ENCODE measurements around the gene OPTC.

The OPTC gene

DNA sequence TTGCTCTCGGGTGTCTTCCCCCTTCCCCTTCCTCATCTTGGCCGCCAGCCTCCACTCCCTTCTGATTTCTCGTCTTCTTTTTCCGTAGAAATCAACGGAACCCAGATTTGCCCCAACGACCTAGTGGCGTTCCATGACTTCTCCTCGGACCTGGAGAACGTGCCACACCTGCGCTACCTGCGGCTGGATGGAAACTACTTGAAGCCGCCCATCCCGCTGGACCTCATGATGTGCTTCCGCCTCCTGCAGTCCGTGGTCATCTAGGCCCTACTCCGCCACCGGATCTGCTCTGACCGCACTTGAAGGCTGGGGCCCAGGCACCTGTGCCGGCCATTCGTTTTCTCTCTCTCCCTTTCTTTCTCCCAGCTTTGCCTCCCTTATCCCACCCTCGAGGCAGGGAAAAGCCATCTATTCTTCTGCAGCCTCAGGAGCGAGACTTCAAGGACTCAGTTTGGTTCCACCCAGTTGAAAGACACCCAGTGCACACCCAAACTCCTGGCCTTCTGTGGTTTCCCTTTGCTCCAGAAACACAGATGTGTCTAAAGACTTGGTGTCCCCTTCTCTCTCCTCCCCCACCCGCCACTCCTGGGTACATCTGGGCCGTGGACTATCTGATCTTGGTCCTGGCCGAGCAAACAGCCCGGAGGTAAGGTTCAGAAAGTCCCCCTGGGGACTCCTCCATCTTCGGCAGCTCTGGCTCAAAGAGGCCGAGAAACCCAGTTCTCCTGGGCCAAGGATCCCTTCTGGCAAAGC lies 7.2 kb upstream of the OPTC start:
- no peaks in the 10 kb centered on the region for H3K36me3 ChIP-seq (ENCODE audit: insufficient read depth, low read length)
- no peak overlapping the region for H3K4me3 ChIP-seq (ENCODE audit: low read length)
- H3K4me1 ChIP-seq (ENCODE audit: insufficient read depth, low read length), result no peaks in the 10 kb centered on the region
- H3K27me3 ChIP-seq (ENCODE audit: insufficient read depth, low read length), result peaks cover 11% of the 10 kb centered on the region
- H3K9me3 ChIP-seq (ENCODE audit: low read length), result peaks cover 2% of the 10 kb centered on the region
- no peak overlapping the region for H2AFZ ChIP-seq (ENCODE audit: low read depth, low read length)

DNA sequence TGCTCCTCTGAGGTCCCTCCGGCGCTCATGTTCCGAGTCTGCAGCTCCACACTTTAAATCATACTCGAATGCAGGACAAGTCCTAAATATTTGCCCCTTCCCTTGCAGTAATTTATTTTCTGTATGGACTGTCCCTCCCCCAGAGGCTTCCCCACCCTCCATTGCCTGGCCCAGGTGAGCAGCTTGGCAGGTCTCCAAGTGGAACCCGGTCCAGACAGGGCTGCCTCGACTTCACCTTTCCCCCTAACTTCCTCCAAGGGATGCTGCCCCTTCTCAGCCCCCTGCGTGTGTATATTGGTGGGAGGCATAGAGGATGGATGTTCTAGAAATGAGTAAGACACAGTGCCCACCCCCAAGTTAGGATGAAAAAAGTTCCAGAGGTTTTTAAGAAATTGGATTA lies 5.4 kb upstream of the OPTC start:
- peaks cover 19% of the 10 kb centered on the region for H3K27me3 ChIP-seq (ENCODE audit: insufficient read depth, low read length)
- no peaks in the 10 kb centered on the region for H3K4me1 ChIP-seq (ENCODE audit: insufficient read depth, low read length)
- no peak overlapping the region for H3K4me3 ChIP-seq (ENCODE audit: low read length)
- H2AFZ ChIP-seq (ENCODE audit: low read depth, low read length), result no peak overlapping the region
- no peaks in the 10 kb centered on the region for H3K36me3 ChIP-seq (ENCODE audit: insufficient read depth, low read length)
- peaks cover 2% of the 10 kb centered on the region for H3K9me3 ChIP-seq (ENCODE audit: low read length)

DNA sequence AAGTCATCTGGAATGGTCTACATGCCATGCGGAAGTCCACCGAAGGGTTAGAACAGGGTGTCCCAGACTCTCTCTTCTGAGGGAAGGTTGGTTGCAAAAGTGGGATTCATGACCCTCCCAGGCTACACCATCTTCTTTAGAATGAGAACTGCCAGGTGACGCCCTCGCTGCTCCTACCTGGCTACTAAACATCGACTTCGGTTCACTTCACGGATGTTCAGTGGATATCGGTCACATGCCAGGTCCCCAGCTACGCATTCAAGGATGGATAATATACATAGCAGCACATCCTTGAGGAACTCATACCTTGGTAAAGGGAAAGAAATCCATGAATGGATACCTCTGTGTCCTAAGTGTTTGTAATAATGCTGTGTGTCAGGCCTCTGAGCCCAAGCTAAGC lies 3.3 kb upstream of the OPTC start:
- Histone ChIP-seq H3K4me3 (ENCODE audit: low read length) (no peak overlapping the region), H3K4me1 (ENCODE audit: insufficient read depth, low read length) (no peaks in the 10 kb centered on the region), H2AFZ (ENCODE audit: low read depth, low read length) (no peak overlapping the region), H3K36me3 (ENCODE audit: insufficient read depth, low read length) (no peaks in the 10 kb centered on the region), H3K27me3 (ENCODE audit: insufficient read depth, low read length) (peaks cover 21% of the 10 kb centered on the region), H3K9me3 (ENCODE audit: low read length) (peaks cover 2% of the 10 kb centered on the region)

DNA sequence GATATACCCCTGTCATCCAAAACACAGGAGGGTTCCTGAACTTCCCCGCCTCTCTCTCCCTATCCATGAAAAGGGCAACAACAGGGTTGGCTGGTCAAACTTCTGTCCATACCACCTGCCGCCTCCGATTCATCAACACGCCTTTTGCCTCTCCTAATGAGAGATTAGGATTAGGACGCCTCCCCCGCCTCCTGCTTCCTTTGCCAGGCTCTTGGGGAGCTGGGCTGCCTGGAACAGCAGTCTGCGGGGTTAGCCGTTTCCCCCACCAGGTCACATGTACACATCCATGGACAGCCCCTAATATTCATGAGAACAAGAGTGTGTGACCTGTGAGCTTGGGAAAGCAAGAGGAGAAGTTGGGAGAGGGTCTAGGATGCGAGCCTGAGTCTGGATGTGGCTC lies 2.3 kb upstream of the OPTC start:
- Histone ChIP-seq H3K27me3 (ENCODE audit: insufficient read depth, low read length) (peaks cover 21% of the 10 kb centered on the region), H3K36me3 (ENCODE audit: insufficient read depth, low read length) (no peaks in the 10 kb centered on the region), H2AFZ (ENCODE audit: low read depth, low read length) (no peak overlapping the region), H3K4me1 (ENCODE audit: insufficient read depth, low read length) (no peaks in the 10 kb centered on the region), H3K9me3 (ENCODE audit: low read length) (peaks cover 1% of the 10 kb centered on the region), H3K4me3 (ENCODE audit: low read length) (no peak overlapping the region)

DNA sequence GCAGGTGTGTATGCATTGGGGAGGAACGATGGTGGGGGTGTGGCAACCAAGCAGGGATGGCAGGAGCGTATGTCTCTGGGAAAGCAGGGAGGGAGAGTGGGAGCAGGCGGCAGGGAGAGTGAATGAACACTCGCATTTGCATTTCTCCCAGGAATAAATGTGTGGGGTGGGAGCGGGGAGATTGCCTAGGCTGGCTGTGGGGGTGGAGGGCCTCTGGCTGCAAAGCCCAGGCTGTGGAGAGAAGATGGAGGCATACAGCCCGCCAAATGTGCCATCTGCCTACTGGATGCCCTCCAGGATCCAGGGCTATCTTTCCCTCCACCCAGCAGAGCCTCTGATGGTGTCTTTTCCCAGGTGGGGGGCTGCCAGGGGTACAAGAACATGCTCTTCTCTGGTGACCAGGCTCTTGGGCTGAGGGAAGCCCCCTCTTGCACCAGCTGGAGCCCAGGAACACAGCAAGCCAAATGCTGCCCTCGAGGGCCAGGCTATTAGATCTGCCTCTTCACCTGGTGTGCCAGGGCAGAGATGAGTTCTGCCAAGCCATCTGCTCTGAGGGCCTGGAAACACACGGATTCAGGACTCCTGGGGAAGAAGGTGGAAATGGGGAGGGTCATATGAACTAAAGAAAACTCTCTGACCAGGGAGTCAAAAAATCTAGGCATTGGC lies 1.7 kb upstream of the OPTC start:
- Histone ChIP-seq H3K36me3 (ENCODE audit: insufficient read depth, low read length) (no peaks in the 10 kb centered on the region), H3K27me3 (ENCODE audit: insufficient read depth, low read length) (peaks cover 21% of the 10 kb centered on the region), H3K4me1 (ENCODE audit: insufficient read depth, low read length) (no peaks in the 10 kb centered on the region), H3K9me3 (ENCODE audit: low read length) (no peaks in the 10 kb centered on the region), H2AFZ (ENCODE audit: low read depth, low read length) (no peak overlapping the region), H3K4me3 (ENCODE audit: low read length) (no peak overlapping the region)

DNA sequence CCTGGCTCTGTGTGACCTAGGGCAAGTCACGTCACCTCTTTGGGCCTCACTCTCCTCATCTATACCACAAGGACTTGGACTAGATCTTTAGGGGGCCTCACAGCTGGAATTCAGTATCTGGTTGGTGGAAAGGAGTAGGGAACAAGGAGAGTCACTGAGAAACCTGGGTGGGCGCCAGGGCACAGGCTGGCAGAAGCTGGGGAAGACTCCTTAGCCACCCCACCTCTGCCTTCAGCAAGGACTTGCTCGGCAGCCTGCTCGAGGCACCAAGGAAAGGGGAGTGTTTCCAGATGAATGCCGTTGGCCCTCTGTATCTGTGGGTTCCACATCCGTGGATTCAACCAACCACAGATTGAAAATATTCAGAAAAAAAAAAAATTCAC lies 1.2 kb upstream of the OPTC start:
- H2AFZ ChIP-seq (ENCODE audit: low read depth, low read length), result no peak overlapping the region
- peaks cover 26% of the 10 kb centered on the region for H3K27me3 ChIP-seq (ENCODE audit: insufficient read depth, low read length)
- no peaks in the 10 kb centered on the region for H3K36me3 ChIP-seq (ENCODE audit: insufficient read depth, low read length)
- H3K4me3 ChIP-seq (ENCODE audit: low read length), result no peak overlapping the region
- H3K4me1 ChIP-seq (ENCODE audit: insufficient read depth, low read length), result no peaks in the 10 kb centered on the region
- H3K9me3 ChIP-seq (ENCODE audit: low read length), result no peaks in the 10 kb centered on the region

DNA sequence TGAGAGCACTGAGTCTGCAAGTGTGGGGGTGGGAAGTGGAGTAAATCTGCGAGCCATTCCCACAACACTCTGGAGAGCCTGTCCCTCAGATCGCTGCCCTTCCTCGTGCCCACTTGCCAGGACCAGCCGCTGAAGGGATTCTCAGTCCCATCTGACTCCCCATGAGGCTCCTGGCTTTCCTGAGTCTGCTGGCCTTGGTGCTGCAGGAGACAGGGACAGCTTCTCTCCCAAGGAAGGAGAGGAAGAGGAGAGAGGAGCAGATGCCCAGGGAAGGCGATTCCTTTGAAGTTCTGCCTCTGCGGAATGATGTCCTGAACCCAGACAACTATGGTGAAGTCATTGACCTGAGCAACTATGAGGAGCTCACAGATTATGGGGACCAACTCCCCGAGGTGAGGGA lies 1.9 kb downstream of the OPTC start:
- Histone ChIP-seq H3K27me3 (ENCODE audit: insufficient read depth, low read length) (peaks cover 23% of the 10 kb centered on the region), H2AFZ (ENCODE audit: low read depth, low read length) (no peak overlapping the region), H3K36me3 (ENCODE audit: insufficient read depth, low read length) (no peaks in the 10 kb centered on the region), H3K9me3 (ENCODE audit: low read length) (no peaks in the 10 kb centered on the region), H3K4me3 (ENCODE audit: low read length) (no peak overlapping the region), H3K4me1 (ENCODE audit: insufficient read depth, low read length) (no peaks in the 10 kb centered on the region)

DNA sequence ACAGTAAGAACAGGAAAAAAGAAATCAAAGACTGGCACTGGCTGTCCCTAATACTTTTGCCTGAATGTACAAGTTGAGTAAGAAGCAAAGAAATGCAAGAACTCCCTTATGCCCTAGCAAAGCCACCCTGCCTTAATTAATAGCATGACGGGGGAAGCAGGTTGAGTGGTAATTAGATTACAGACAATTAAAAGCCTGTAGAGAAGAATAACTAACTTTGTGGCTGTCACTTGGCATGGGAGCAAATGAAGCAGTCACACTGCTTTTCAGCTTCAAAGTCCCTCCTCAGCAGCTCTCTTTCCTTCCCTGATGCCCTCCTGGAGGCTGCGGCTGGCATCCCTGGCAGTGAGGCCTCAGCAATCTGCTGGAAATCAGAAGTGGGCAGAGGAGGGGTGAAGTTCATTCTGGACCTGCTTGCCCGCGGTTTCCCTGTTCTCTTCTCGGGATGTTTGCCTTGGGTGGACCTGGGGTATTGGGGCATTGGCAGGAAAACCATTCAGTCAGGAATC lies 3.4 kb downstream of the OPTC start:
- H3K4me3 ChIP-seq (ENCODE audit: low read length), result no peak overlapping the region

DNA sequence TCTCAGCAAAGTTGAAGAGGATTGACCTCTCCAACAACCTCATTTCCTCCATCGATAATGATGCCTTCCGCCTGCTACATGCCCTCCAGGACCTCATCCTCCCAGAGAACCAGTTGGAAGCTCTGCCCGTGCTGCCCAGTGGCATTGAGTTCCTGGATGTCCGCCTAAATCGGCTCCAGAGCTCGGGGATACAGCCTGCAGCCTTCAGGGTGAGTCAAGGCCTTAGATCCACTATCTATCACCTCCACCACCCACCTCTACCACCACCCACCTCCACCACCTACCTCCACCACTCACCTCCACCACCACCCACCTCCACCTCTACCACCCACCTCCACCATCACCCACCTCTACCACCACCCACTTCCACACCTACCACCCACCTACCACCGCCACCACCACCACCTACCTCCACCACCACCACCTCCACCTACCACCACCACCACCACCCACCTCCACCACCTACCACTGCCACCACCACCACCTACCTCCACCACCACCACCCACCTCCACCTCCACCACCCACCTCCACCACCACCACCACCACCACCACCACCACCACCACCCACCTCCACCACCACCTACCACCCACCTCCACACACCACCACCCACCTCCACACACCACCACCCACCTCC lies 5.8 kb downstream of the OPTC start:
- no peaks in the 10 kb centered on the region for H3K9me3 ChIP-seq (ENCODE audit: low read length)
- H3K4me1 ChIP-seq (ENCODE audit: insufficient read depth, low read length), result no peaks in the 10 kb centered on the region
- no peaks in the 10 kb centered on the region for H3K36me3 ChIP-seq (ENCODE audit: insufficient read depth, low read length)
- H3K27me3 ChIP-seq (ENCODE audit: insufficient read depth, low read length), result peaks cover 14% of the 10 kb centered on the region
- no peak overlapping the region for H3K4me3 ChIP-seq (ENCODE audit: low read length)
- H2AFZ ChIP-seq (ENCODE audit: low read depth, low read length), result no peak overlapping the region

More for the DNA sequence above, 3.4 kb downstream of the OPTC start:
- Histone ChIP-seq H3K27me3 (ENCODE audit: insufficient read depth, low read length) (peaks cover 16% of the 10 kb centered on the region), H3K9me3 (ENCODE audit: low read length) (no peaks in the 10 kb centered on the region), H3K4me1 (ENCODE audit: insufficient read depth, low read length) (no peaks in the 10 kb centered on the region), H2AFZ (ENCODE audit: low read depth, low read length) (no peak overlapping the region), H3K36me3 (ENCODE audit: insufficient read depth, low read length) (no peaks in the 10 kb centered on the region)

DNA sequence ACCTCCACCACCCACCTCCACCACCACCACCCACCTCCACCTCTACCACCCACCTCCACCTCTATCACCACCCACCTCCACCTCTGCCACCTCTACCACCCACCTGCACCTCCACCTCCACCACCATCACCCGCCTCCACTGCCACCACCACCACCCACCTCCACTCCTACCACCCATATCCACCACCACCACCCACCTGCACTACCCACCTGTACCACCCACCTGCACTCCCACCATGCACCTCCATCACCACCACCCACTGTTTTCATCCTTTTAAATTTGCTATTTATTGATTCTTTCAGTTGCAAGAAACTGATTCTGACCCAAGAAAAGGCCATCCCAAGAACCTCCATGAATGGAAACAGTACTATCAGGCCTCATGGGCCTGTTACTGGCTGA lies 6.3 kb downstream of the OPTC start:
- Histone ChIP-seq H2AFZ (ENCODE audit: low read depth, low read length) (no peak overlapping the region), H3K9me3 (ENCODE audit: low read length) (no peaks in the 10 kb centered on the region), H3K36me3 (ENCODE audit: insufficient read depth, low read length) (no peaks in the 10 kb centered on the region), H3K4me3 (ENCODE audit: low read length) (no peak overlapping the region), H3K4me1 (ENCODE audit: insufficient read depth, low read length) (peaks cover 1% of the 10 kb centered on the region), H3K27me3 (ENCODE audit: insufficient read depth, low read length) (peaks cover 14% of the 10 kb centered on the region)

DNA sequence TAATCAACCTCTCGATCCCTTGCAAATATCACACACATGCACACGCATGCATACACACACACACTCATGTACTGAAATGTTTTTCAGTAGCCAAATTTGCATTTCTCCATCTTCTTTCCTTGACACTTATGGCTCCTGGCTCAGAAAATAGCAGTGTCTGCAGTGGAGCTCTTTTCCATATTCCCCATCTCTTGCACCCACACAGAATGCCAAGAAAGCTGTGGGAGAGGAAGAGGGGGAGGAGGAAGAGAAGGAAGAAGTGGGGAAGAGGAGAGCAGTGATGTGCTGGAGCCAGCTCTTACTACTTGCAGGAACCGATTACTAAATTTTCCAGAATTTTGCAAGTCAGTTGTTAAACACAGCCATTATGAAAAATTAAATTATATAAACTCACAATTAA lies 9.9 kb downstream of the OPTC start:
- peaks cover 9% of the 10 kb centered on the region for H3K27me3 ChIP-seq (ENCODE audit: insufficient read depth, low read length)
- peaks cover 24% of the 10 kb centered on the region for H3K4me1 ChIP-seq (ENCODE audit: insufficient read depth, low read length)
- no peak overlapping the region for H3K4me3 ChIP-seq (ENCODE audit: low read length)
- no peaks in the 10 kb centered on the region for H3K36me3 ChIP-seq (ENCODE audit: insufficient read depth, low read length)
- no peaks in the 10 kb centered on the region for H3K9me3 ChIP-seq (ENCODE audit: low read length)
- H2AFZ ChIP-seq (ENCODE audit: low read depth, low read length), result no peak overlapping the region

DNA sequence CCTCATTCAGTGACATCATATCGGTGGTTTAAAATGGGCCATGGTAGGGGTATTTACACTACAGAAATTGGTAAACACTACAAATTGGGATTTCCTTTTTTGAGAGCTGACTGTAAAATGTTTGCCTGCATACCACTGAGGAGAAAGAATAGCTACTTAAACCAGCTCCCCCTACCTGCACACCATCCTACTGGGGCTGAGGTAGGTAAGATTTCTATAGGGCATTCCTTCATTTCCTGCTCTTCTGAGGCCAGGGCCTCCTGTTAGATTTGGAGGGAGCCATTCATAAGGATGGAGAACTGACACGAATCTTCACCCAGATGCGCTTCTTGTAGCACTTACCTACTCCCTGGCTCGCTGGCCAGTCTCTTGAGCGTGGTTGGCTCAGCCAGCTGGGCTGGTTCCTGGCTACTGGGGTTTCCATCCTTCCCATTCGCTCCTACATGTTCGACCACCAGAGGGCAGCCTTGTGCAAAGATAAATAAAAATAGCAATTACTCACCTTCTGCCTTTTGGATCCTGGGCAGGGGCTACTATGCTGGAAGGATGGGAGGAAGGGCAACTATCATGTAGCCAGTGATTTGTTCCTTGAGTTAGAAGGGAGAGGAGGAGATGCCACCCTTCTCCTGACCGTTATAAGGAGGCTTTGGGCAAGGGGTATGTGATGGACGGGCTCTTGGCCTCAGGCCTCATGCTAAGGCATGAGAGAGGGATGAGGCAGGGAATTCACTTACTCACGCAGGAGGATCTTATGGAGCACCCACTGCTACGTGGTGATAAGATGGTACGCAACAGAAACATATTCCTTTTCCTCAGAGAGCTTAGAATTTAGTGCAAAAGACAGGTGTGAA lies 10.7 kb downstream of the OPTC start:
- Histone ChIP-seq H3K9me3 (ENCODE audit: low read length) (no peaks in the 10 kb centered on the region), H3K4me3 (ENCODE audit: low read length) (no peak overlapping the region), H3K27me3 (ENCODE audit: insufficient read depth, low read length) (peaks cover 5% of the 10 kb centered on the region), H2AFZ (ENCODE audit: low read depth, low read length) (no peak overlapping the region), H3K36me3 (ENCODE audit: insufficient read depth, low read length) (no peaks in the 10 kb centered on the region), H3K4me1 (ENCODE audit: insufficient read depth, low read length) (peaks cover 29% of the 10 kb centered on the region)

All from neuron (in vitro differentiated cells).